HepG2 (cell line): ENCODE measurements around the gene SMAD7. TPM values are rescaled to one million over a fixed set of nuclear protein-coding genes. Genes with fewer than 3 reads are reported as not detected.

Experiments used
- CREBL2 ChIP-seq: sonication (generic); formaldehyde crosslinking; IDR thresholded peaks from 2 replicates; pipeline ENCODE4 v1.8.1; 2023; ENCODE audit warnings: missing genetic modification reagents, mild to moderate bottlenecking, borderline replicate concordance
- DNMT3B ChIP-seq: conservative IDR thresholded peaks from 2 replicates; pipeline ENCODE4 v1.6.1; 2016; ENCODE audit warnings: missing biosample characterization, control low read depth
- GFI1 ChIP-seq: sonication (generic); formaldehyde crosslinking; IDR thresholded peaks from 2 replicates; pipeline ENCODE4 v1.5.0; 2020; ENCODE audit warnings: missing genetic modification reagents, mild to moderate bottlenecking, borderline replicate concordance
- HNRNPL ChIP-seq: fragments of 200-400 bp; formaldehyde crosslinking; IDR thresholded peaks from 2 replicates; pipeline ENCODE4 v1.6.1; 2017; ENCODE audit warnings: mild to moderate bottlenecking, low read depth, low read length
- KDM5B ChIP-seq: sonication (generic); formaldehyde crosslinking; IDR thresholded peaks from 2 replicates; pipeline ENCODE4 v1.4.0; 2020; ENCODE audit warnings: missing genetic modification reagents, mild to moderate bottlenecking, borderline replicate concordance
- KLF11 ChIP-seq: IDR thresholded peaks from 2 replicates; pipeline ENCODE4 v1.6.1; 2016; ENCODE audit warnings: missing compliant biosample characterization
- KLF13 ChIP-seq: sonication (generic); formaldehyde crosslinking; IDR thresholded peaks from 2 replicates; pipeline ENCODE4 v1.4.0; 2020; ENCODE audit warnings: mild to moderate bottlenecking, missing genetic modification reagents
- KMT2B ChIP-seq: IDR thresholded peaks from 2 replicates; pipeline ENCODE4 v1.6.1; 2016; ENCODE audit warnings: missing genetic modification reagents, missing compliant biosample characterization
- MED1 ChIP-seq: sonication (generic); formaldehyde crosslinking; IDR thresholded peaks from 2 replicates; pipeline ENCODE4 v1.4.0; 2020; ENCODE audit warnings: missing genetic modification reagents
- REXO4 ChIP-seq: sonication (generic); formaldehyde crosslinking; IDR thresholded peaks from 2 replicates; pipeline ENCODE4 v1.8.0; 2022; ENCODE audit warnings: missing genetic modification reagents, mild to moderate bottlenecking, borderline replicate concordance
- SRSF4 ChIP-seq: fragments of 200-400 bp; formaldehyde crosslinking; IDR thresholded peaks from one replicate; pipeline ENCODE4 v1.6.1; 2018; ENCODE audit warnings: mild to moderate bottlenecking, low read depth, low read length, moderate library complexity; ENCODE audit not compliant: poor library complexity, severe bottlenecking
- TBL1XR1 ChIP-seq: fragments of 150-350 bp; IDR thresholded peaks from 2 replicates; pipeline ENCODE4 v1.6.1; 2014; ENCODE audit warnings: borderline replicate concordance, low read length; ENCODE audit not compliant: partially characterized antibody
- TP53 ChIP-seq: sonication (generic); formaldehyde crosslinking; conservative IDR thresholded peaks from 2 replicates; pipeline ENCODE4 v1.4.0; 2020; ENCODE audit warnings: missing genetic modification reagents
- ZMYM3 ChIP-seq: sonication (generic); formaldehyde crosslinking; IDR thresholded peaks from 2 replicates; pipeline ENCODE4 v1.5.1; 2020; ENCODE audit warnings: mild to moderate bottlenecking, missing genetic modification reagents
- ZNF142 ChIP-seq: sonication (generic); formaldehyde crosslinking; IDR thresholded peaks from 2 replicates; pipeline ENCODE4 v1.4.0; 2020; ENCODE audit warnings: missing genetic modification reagents
- ZNF484 ChIP-seq: sonication (generic); formaldehyde crosslinking; IDR thresholded peaks from 2 replicates; pipeline ENCODE4 v1.5.1; 2020; ENCODE audit warnings: mild to moderate bottlenecking, low read depth, missing genetic modification reagents, borderline replicate concordance
- ZNF703 ChIP-seq: sonication (generic); formaldehyde crosslinking; IDR thresholded peaks from 2 replicates; pipeline ENCODE4 v1.5.1; 2020; ENCODE audit warnings: missing genetic modification reagents, mild to moderate bottlenecking, moderate library complexity, borderline replicate concordance
- ZNF737 ChIP-seq: sonication (generic); formaldehyde crosslinking; IDR thresholded peaks from 2 replicates; pipeline ENCODE4 v1.5.0; 2020; ENCODE audit warnings: missing genetic modification reagents, mild to moderate bottlenecking, borderline replicate concordance
- ZSCAN22 ChIP-seq: sonication (generic); formaldehyde crosslinking; IDR thresholded peaks from 2 replicates; pipeline ENCODE4 v1.4.0; 2020; ENCODE audit warnings: mild to moderate bottlenecking, missing genetic modification reagents
- ZSCAN31 ChIP-seq: sonication (generic); formaldehyde crosslinking; IDR thresholded peaks from 2 replicates; pipeline ENCODE4 v1.5.0; 2020; ENCODE audit warnings: low read depth, mild to moderate bottlenecking, missing genetic modification reagents
- polyA plus RNA-seq, 8 experiments: library from polyadenylated mRNA; depleted of rRNA in 3 of 8; stranded (reverse) in 7 of 8; unstranded in 1 of 8; fragments of >200 nt; fragmentation: Illumina TruSeq in 4 of 8; extraction: Trizol in 4 of 8; gene quantifications; 2 replicates each; pipeline versions ENCODE4 v1.2.1 to v1.2.3, GENCODE V29; 2011 to 2016; ENCODE audit warnings: low read depth in 4 of 8, missing spikeins in 1 of 8, mixed read lengths in 1 of 8; ENCODE audit not compliant: insufficient read depth in 1 of 8
- total RNA-seq, 5 experiments: library from RNA; depleted of rRNA; stranded (reverse); fragments of >200 nt; fragmentation: Illumina TruSeq; extraction: Trizol; gene quantifications; 2 replicates each; pipeline ENCODE4 v1.2.3, GENCODE V29; 2016; ENCODE audit warnings: low read depth in 1 of 5
- TF ChIP-seq, protein P1 (sequence below): sonication (generic); formaldehyde crosslinking; IDR thresholded peaks from 2 replicates; pipeline ENCODE4 v1.5.1; 2020; ENCODE audit warnings: missing genetic modification reagents, mild to moderate bottlenecking, borderline replicate concordance
- TF ChIP-seq, protein P2 (sequence below): IDR thresholded peaks from 2 replicates; pipeline ENCODE4 v1.6.1; 2016; ENCODE audit warnings: control low read depth

The SMAD7 gene
- total and polyA plus RNA-seq, 2 of the 13 experiments (the other 11 are each of a cell fraction or from before 2014, with no cell fraction given) = 17.4 to 24.7 TPM

DNA sequence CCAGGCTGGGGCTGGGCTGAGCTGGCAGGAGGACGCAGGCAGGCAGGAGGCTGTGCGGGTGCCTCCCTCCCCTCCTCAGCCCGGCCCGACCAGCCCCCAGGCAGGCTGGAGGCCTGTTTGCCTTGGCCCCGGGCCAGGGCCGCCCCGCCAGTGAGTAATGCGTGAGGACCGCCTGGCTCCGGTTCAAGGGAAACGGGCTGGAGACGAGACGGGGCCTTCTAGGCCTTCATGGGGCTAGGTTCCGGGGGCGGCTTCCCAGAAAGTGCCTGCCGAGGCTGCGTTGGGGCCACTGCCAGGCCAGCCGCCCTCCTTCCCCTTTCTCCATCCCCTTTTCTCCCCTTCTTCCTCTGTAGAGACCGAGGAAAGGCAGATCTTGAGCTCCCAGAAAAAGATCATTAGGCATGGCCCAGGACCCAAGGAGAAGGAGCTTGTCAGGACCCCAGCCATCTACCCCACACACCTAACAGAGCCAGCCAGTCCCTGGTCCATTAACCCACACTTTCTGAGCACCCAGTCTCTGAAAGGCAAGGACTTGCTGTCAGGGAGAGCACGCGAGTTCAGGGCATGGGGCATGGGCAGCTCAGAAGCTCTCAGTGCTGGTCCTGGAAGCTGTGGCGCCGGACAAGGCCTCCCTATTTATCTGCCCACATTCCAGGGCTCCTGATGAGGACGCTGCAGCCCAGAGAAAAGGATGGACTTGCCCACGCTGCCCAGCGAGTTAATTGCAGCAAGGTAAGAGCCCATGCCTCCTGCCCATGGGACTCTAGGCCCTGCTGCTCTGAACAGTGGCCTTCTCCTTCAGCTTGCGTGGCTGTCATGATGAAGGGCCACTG, 48.5 kb downstream of the SMAD7 start (continued):
- TF ChIP-seq MED1 (CRISPR knock-in tag) (peak; percentile 69; the same call in 1 of the 2 replicates), ZNF142 (no peak), ZSCAN31 (CRISPR knock-in tag) (0 out of 2 replicates have a peak, but pooled peaks have one; percentile 40), ZMYM3 (CRISPR knock-in tag) (peak; percentile 88), ZSCAN22 (CRISPR knock-in tag) (no peak), TP53 (CRISPR knock-in tag) (no peak), DNMT3B (CRISPR knock-in tag) (no peak), ZNF737 (no peak), CREBL2 (CRISPR knock-in tag) (no peak; the same call in 1 of the 2 replicates), ZNF484 (CRISPR knock-in tag) (no peak), KDM5B (peak; percentile 90; the same call in 1 of the 2 replicates), GFI1 (0 out of 2 replicates have a peak, but pooled peaks have one; percentile 48), ZNF703 (CRISPR knock-in tag) (0 out of 2 replicates have a peak, but pooled peaks have one; percentile 51), TBL1XR1 (no peak), KLF11 (CRISPR knock-in tag) (no peak), REXO4 (CRISPR knock-in tag) (no peak), KMT2B (peak; percentile 80), HNRNPL (peak; percentile 66; the same call in 1 of the 2 replicates), SRSF4 (no peak), KLF13 (no peak)
- TF ChIP-seq, protein P1, sequence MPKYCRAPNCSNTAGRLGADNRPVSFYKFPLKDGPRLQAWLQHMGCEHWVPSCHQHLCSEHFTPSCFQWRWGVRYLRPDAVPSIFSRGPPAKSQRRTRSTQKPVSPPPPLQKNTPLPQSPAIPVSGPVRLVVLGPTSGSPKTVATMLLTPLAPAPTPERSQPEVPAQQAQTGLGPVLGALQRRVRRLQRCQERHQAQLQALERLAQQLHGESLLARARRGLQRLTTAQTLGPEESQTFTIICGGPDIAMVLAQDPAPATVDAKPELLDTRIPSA (CRISPR knock-in tag) = no peak
- TF ChIP-seq, protein P2, sequence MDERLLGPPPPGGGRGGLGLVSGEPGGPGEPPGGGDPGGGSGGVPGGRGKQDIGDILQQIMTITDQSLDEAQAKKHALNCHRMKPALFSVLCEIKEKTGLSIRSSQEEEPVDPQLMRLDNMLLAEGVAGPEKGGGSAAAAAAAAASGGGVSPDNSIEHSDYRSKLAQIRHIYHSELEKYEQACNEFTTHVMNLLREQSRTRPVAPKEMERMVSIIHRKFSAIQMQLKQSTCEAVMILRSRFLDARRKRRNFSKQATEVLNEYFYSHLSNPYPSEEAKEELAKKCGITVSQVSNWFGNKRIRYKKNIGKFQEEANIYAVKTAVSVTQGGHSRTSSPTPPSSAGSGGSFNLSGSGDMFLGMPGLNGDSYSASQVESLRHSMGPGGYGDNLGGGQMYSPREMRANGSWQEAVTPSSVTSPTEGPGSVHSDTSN (CRISPR knock-in tag) = no peak
